OCI-LY1 (cell line): Measurements from ENCODE around the gene PTPRO.

Experiments
- H2AFZ ChIP-seq: fragments of 200-600 bp; sonication (generic), shearing (Covaris generic); 2 replicates; pipeline ENCODE4 v1.6.0; 2014; ENCODE audit warnings: antibody characterized with exemption, mild to moderate bottlenecking, low read length
- H3F3A ChIP-seq: fragments of 200-600 bp; sonication (generic), shearing (Covaris generic); 2 replicates; pipeline ENCODE4 v1.6.0; 2014; ENCODE audit warnings: mild to moderate bottlenecking, antibody characterized with exemption, low read length, moderate library complexity; ENCODE audit not compliant: insufficient read depth
- H3K27ac ChIP-seq: fragments of 200-600 bp; sonication (generic); 2 replicates; pipeline ENCODE4 v1.5.1; 2014; ENCODE audit warnings: low read length, mixed run types, mild to moderate bottlenecking, low read depth; ENCODE audit not compliant: poor library complexity, severe bottlenecking
- H3K27me3 ChIP-seq: fragments of 200-600 bp; sonication (generic); 2 replicates; pipeline ENCODE4 v1.6.0; 2014; ENCODE audit warnings: antibody characterized with exemption, mild to moderate bottlenecking, low read length, moderate library complexity; ENCODE audit not compliant: insufficient read depth
- H3K36me3 ChIP-seq: fragments of 200-600 bp; sonication (generic); 2 replicates; pipeline ENCODE4 v1.6.1; 2014; ENCODE audit warnings: mild to moderate bottlenecking, antibody characterized with exemption, low read length, moderate library complexity, mixed read lengths; ENCODE audit not compliant: insufficient read depth
- H3K4me1 ChIP-seq: fragments of 200-600 bp; sonication (generic); 2 replicates; pipeline ENCODE4 v1.5.1; 2014; ENCODE audit warnings: mild to moderate bottlenecking, low read length, moderate library complexity; ENCODE audit not compliant: insufficient read depth, severe bottlenecking
- H3K4me2 ChIP-seq: fragments of 200-600 bp; sonication (generic), shearing (Covaris generic); 2 replicates; pipeline ENCODE4 v1.6.1; 2014; ENCODE audit warnings: low read length
- H3K4me3 ChIP-seq: fragments of 200-600 bp; sonication (generic); 2 replicates; pipeline ENCODE4 v1.5.1; 2014; ENCODE audit warnings: low read length, low read depth, mild to moderate bottlenecking, mixed read lengths; ENCODE audit not compliant: poor library complexity, severe bottlenecking
- H3K79me2 ChIP-seq: fragments of 200-600 bp; shearing (Covaris generic); 2 replicates; pipeline ENCODE4 v1.6.1; 2016; ENCODE audit warnings: mixed run types, low read length, mixed read lengths; ENCODE audit not compliant: insufficient read depth
- H3K9ac ChIP-seq: fragments of 200-600 bp; sonication (generic), shearing (Covaris generic); 2 replicates; pipeline ENCODE4 v1.6.1; 2014; ENCODE audit warnings: mild to moderate bottlenecking, low read length, mixed read lengths
- H3K9me2 ChIP-seq: fragments of 200-600 bp; sonication (generic), shearing (Covaris generic); 2 replicates; pipeline ENCODE4 v1.6.1; 2014; ENCODE audit warnings: low read depth, mild to moderate bottlenecking, low read length, mixed read lengths
- H3K9me3 ChIP-seq: fragments of 200-600 bp; shearing (Covaris generic); 2 replicates; pipeline ENCODE4 v1.6.1; 2014; ENCODE audit warnings: low read length, mixed read lengths
- H4K20me1 ChIP-seq: fragments of 200-600 bp; sonication (generic), shearing (Covaris generic); 2 replicates; pipeline ENCODE4 v1.6.0; 2016; ENCODE audit warnings: mild to moderate bottlenecking, low read length; ENCODE audit not compliant: insufficient read depth
- EZH2 ChIP-seq: fragments of 200-600 bp; sonication (generic), shearing (Covaris generic); IDR thresholded peaks from 2 replicates; pipeline ENCODE4 v1.8.0; 2017; ENCODE audit warnings: borderline replicate concordance, mixed run types, mild to moderate bottlenecking, antibody characterized with exemption, low read length, moderate library complexity, mixed read lengths
- TF ChIP-seq, protein P1 (sequence below): fragments of 200-600 bp; sonication (generic), shearing (Covaris generic); IDR thresholded peaks from 2 replicates; pipeline ENCODE4 v1.5.1; 2017; ENCODE audit warnings: mild to moderate bottlenecking, antibody characterized with exemption, low read length, moderate library complexity, mixed read lengths

The PTPRO gene

DNA sequence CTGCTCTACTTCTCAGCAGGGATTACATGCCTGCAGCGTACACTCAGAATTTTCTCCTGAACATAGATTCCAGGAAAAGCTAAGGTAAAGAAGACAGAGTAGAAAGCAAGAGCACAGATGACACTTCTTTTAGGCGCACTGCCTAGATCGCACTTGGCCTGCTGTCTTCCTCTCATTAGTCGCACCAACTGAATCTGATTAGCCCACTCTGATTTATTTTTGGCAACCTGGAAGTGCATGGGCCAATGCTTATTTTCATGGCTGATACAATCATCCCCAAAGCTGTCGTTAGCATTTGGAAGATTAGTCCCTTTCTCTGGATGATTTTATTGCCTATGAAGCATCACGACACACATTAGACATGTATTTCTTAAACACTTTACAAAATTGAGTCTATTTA, 152.5 kb downstream of the PTPRO start:
- H3K4me1 ChIP-seq = no peaks in the 10 kb centered on the region
- TF ChIP-seq, protein P1, sequence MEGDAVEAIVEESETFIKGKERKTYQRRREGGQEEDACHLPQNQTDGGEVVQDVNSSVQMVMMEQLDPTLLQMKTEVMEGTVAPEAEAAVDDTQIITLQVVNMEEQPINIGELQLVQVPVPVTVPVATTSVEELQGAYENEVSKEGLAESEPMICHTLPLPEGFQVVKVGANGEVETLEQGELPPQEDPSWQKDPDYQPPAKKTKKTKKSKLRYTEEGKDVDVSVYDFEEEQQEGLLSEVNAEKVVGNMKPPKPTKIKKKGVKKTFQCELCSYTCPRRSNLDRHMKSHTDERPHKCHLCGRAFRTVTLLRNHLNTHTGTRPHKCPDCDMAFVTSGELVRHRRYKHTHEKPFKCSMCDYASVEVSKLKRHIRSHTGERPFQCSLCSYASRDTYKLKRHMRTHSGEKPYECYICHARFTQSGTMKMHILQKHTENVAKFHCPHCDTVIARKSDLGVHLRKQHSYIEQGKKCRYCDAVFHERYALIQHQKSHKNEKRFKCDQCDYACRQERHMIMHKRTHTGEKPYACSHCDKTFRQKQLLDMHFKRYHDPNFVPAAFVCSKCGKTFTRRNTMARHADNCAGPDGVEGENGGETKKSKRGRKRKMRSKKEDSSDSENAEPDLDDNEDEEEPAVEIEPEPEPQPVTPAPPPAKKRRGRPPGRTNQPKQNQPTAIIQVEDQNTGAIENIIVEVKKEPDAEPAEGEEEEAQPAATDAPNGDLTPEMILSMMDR = no peak
- no peak for TF ChIP-seq EZH2

DNA sequence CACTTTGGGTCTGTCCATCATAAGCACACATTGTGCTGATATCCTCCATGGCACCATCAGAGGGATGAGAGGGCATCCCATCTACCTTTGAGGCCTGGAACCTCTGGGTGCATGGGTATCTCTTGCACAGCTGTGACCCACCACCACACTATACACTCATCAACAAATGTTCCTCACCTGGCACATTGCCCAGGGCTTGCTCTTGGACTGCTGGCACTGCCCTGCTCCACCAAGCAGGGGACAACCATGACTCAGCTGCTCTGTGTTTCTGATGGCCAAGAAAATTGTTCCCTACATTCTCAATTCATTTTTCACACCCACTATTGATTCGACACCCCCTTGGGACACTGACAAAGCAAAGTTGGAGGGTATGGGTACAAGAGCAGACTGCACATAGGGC, 155.5 kb downstream of the PTPRO start:
- Histone ChIP-seq H3K9ac (no peak overlapping the region), H3K4me2 (no peak overlapping the region), H4K20me1 (no peaks in the 10 kb centered on the region), H3K9me2 (no peaks in the 10 kb centered on the region), H3K27me3 (no peaks in the 10 kb centered on the region), H2AFZ (no peak overlapping the region), H3K79me2 (no peaks in the 10 kb centered on the region), H3F3A (no peaks in the 10 kb centered on the region), H3K27ac (no peak overlapping the region), H3K4me1 (no peaks in the 10 kb centered on the region), H3K36me3 (no peaks in the 10 kb centered on the region), H3K4me3 (no peak overlapping the region), H3K9me3 (no peaks in the 10 kb centered on the region)
- TF ChIP-seq, protein P1 = no peak
- TF ChIP-seq EZH2 = no peak

More for the DNA sequence above, 152.5 kb downstream of the PTPRO start:
- H3K9me2 ChIP-seq = no peaks in the 10 kb centered on the region
- no peaks in the 10 kb centered on the region for H3F3A ChIP-seq
- H3K9me3 ChIP-seq = no peaks in the 10 kb centered on the region
- H3K4me3 ChIP-seq = no peak overlapping the region
- H3K79me2 ChIP-seq = no peaks in the 10 kb centered on the region
- H3K9ac ChIP-seq = no peak overlapping the region
- H3K27ac ChIP-seq = no peak overlapping the region
- no peaks in the 10 kb centered on the region for H3K36me3 ChIP-seq
- H2AFZ ChIP-seq = no peak overlapping the region
- no peaks in the 10 kb centered on the region for H3K27me3 ChIP-seq
- H3K4me2 ChIP-seq = no peak overlapping the region
- no peaks in the 10 kb centered on the region for H4K20me1 ChIP-seq

DNA sequence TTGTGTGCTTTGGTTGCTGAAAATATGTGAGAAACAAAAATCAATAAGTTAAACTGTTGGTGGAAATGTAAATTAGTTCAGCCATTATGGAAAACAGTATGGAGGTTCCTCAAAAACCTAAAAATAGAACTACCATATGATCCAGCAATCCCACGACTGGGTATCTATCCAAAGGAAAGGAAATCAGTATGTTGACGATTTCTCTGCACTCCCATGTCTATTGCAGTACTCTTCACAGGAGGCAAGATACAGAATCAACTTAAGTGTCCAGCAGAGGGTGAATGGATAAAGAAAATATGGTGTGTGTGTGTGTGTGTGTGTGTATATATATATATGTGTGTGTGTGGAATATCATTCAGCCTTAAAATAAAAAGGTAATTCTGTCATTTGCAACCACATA, 159.5 kb downstream of the PTPRO start:
- no peak overlapping the region for H3K9ac ChIP-seq
- TF ChIP-seq, protein P1 = no peak
- no peak for TF ChIP-seq EZH2
- H3K36me3 ChIP-seq = no peaks in the 10 kb centered on the region

More for the DNA sequence above, 159.5 kb downstream of the PTPRO start:
- no peak overlapping the region for H2AFZ ChIP-seq
- H3K9me2 ChIP-seq = no peaks in the 10 kb centered on the region
- H3K27ac ChIP-seq = no peak overlapping the region
- no peaks in the 10 kb centered on the region for H3K9me3 ChIP-seq
- H3K27me3 ChIP-seq = no peaks in the 10 kb centered on the region
- no peaks in the 10 kb centered on the region for H3K79me2 ChIP-seq
- H3F3A ChIP-seq = no peaks in the 10 kb centered on the region
- no peak overlapping the region for H3K4me2 ChIP-seq
- H3K4me1 ChIP-seq = no peaks in the 10 kb centered on the region
- no peaks in the 10 kb centered on the region for H4K20me1 ChIP-seq
- no peak overlapping the region for H3K4me3 ChIP-seq
